ENCODE measurements around the gene BCHE.
"Not testable (repeated sequence)": the region's sequence is repeated elsewhere in the genome, so short reads cannot be mapped to it uniquely, and the experiment has no call there.

BCHE gene

DNA sequence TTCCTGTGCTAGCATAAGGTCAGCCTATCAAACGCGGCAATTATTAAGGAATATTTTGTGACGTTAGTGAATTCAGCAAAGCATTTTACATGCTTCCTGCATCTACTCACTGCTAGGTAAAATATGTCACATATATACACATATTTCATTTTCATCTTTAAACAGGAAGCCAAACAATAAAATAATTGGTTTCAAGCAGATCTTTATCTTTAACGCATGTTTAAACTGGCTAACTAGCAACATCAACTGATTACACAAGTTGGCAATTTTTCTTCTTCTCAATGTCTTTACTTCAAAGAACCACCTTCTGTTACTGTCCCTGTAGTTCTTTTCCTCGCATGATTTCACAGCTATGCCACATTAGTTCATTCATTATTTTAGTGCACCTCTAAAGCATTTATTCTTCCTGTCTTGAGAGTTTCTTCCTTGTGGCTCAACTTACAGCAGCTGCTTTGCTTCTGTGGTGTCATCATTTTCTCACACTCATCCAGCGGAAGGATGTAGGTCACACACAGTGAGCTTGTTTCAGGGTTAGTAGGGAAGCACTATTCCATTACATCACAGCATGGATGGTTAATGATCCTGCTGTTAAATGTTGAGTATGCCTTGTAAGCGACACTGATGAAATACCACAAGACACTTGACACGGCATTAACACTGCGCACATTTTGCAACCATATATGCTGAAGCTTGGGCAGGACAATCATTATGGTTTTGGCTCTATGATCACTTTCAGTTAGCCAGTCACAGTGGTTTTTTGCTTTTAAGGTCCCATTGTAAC lies 2.3 kb upstream of the BCHE start:
- H3K27me3 Mint-ChIP-seq, result no peaks in the 10 kb centered on the region
- no peaks in the 10 kb centered on the region for H3K4me1 Mint-ChIP-seq
- peaks cover 2% of the 10 kb centered on the region for H3K9me3 Mint-ChIP-seq
- ATAC-seq (ENCODE audit: low read depth) (no peak), DNase-seq (ENCODE audit: low spot score in 2 of 2) (no peak)
- H3K36me3 Mint-ChIP-seq, result no peaks in the 10 kb centered on the region
- H3K27ac Mint-ChIP-seq, result no peak overlapping the region
- no peak overlapping the region for H3K4me3 Mint-ChIP-seq

DNA sequence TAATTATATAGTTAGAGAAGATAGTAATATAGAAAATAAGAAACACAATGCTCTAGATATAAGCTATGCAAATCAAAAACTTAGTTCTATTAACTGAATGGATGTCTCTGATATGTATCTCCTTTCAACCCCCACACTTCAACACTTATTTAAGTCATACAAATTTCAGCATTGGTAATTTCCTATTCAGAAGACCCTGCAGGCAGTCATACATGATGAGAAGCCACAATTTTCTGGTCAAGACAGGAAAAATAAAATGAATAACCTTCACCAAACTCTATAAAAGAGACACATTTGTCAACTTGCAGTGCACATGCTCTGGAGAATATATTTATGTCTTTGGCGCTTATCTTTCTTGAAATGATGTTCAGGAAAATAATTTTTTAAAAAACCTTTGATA lies 578 bp upstream of the BCHE start:
- Mint-ChIP-seq H3K4me1 (no peaks in the 10 kb centered on the region), H3K27me3 (no peaks in the 10 kb centered on the region), H3K36me3 (no peaks in the 10 kb centered on the region), H3K4me3 (no peak overlapping the region), H3K9me3 (no peaks in the 10 kb centered on the region), H3K27ac (no peak overlapping the region)
- ATAC-seq (ENCODE audit: low read depth) (no peak), DNase-seq (ENCODE audit: low spot score in 2 of 2) (no peak)

DNA sequence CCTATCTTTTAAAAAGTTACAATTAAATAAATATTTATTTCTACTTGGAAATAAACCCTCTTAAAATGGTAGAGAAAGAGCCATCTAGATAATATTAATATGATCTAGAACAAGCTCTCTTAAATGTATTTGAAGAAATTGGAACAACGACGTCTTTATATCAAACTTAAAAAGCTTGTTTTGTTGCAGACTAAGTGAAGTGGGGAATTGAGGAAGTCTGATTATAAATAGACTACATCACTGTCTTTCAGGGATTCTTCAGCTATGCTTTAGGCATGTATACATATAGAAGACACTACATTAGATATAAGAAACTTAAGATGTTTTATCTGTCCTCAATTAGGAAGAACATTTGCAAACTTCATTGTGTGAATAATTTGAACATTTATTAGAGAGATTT lies 1.8 kb downstream of the BCHE start:
- Mint-ChIP-seq H3K36me3 (no peaks in the 10 kb centered on the region), H3K27me3 (no peaks in the 10 kb centered on the region), H3K4me3 (no peak overlapping the region), H3K27ac (no peak overlapping the region), H3K9me3 (peaks cover 2% of the 10 kb centered on the region), H3K4me1 (no peaks in the 10 kb centered on the region)
- ATAC-seq (ENCODE audit: low read depth) (no peak), DNase-seq (ENCODE audit: low spot score in 2 of 2) (no peak)

- DNase-seq (ENCODE audit: low spot score in 2 of 2), result no peak
- no peaks in the 10 kb centered on the region for H3K27me3 Mint-ChIP-seq
- no peak overlapping the region for H3K4me3 Mint-ChIP-seq
- H3K36me3 Mint-ChIP-seq, result no peaks in the 10 kb centered on the region
- H3K9me3 Mint-ChIP-seq, result peaks cover 2% of the 10 kb centered on the region
- H3K4me1 Mint-ChIP-seq, result no peaks in the 10 kb centered on the region
- ATAC-seq (ENCODE audit: low read depth), result no peak
- H3K27ac Mint-ChIP-seq, result no peak overlapping the region
Measured at GRCh38 chr3:165830746-165831145, 6.5 kb downstream of the BCHE start.

GRCh38 chr3:165827883-165828282 lies 9.3 kb downstream of the BCHE start:
- Mint-ChIP-seq H3K27me3 (no peaks in the 10 kb centered on the region), H3K9me3 (peaks cover 2% of the 10 kb centered on the region), H3K27ac (no peak overlapping the region), H3K4me3 (no peak overlapping the region), H3K4me1 (no peaks in the 10 kb centered on the region), H3K36me3 (no peaks in the 10 kb centered on the region)
- DNase-seq (ENCODE audit: low spot score in 2 of 2), result no peak
- ATAC-seq (ENCODE audit: low read depth), result no peak

DNA sequence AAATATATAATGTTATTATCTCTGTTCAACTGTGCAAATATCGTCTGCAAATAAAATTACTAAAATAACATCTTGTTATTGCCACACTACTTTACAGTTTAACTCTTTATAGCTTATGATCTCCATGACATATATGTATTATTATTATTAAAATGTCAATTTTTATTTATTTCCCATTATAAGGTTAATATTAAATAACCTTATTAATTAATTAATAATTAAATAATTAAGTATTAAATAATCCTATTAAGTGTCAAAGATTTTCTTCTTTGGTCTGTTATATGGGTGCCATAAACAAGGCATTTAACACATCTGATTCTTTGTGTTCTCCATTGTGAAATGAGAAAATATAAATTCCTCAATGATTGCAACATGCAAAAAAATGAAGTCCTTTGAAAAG lies 10.0 kb downstream of the BCHE start:
- H3K27ac Mint-ChIP-seq, result no peak overlapping the region
- DNase-seq (ENCODE audit: low spot score in 2 of 2), result no peak
- no peak overlapping the region for H3K4me3 Mint-ChIP-seq
- no peak for ATAC-seq (ENCODE audit: low read depth)
- H3K9me3 Mint-ChIP-seq, result peaks cover 2% of the 10 kb centered on the region
- H3K36me3 Mint-ChIP-seq, result no peaks in the 10 kb centered on the region
- no peaks in the 10 kb centered on the region for H3K4me1 Mint-ChIP-seq
- H3K27me3 Mint-ChIP-seq, result no peaks in the 10 kb centered on the region

DNA sequence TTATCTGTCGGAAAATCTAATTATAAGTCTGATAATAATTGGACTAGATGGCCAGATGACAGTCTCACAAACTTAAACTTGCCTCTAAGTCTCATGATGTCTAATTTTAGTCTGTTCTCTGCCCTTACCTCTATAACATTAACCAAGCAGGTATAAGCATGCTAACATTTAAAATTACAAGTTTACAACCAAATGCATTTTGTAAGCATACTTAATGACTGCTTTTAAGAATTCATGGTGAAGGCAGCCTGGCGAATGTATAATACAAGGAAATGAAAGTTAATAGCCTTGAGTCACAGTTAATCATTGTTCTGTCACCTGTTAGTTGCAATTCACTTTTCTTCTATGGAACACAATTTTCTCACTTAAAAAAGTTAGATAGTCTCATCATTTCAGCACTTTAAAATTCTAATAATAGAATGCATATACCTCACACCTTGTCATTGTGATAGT lies 16.5 kb downstream of the BCHE start:
- ATAC-seq (ENCODE audit: low read depth), result no peak
- Mint-ChIP-seq H3K27ac (no peak overlapping the region), H3K9me3 (peaks cover 5% of the 10 kb centered on the region)

GRCh38 chr3:165817160-165817709 lies 20.0 kb downstream of the BCHE start:
- no peak overlapping the region for H3K27ac Mint-ChIP-seq
- peaks cover 5% of the 10 kb centered on the region for H3K9me3 Mint-ChIP-seq
- no peaks in the 10 kb centered on the region for H3K4me1 Mint-ChIP-seq
- H3K36me3 Mint-ChIP-seq, result no peaks in the 10 kb centered on the region
- no peak overlapping the region for H3K4me3 Mint-ChIP-seq
- DNase-seq (ENCODE audit: low spot score in 2 of 2) (no peak), ATAC-seq (ENCODE audit: low read depth) (no peak)
- H3K27me3 Mint-ChIP-seq, result no peaks in the 10 kb centered on the region

More for the DNA sequence above, 16.5 kb downstream of the BCHE start:
- no peaks in the 10 kb centered on the region for H3K4me1 Mint-ChIP-seq
- H3K4me3 Mint-ChIP-seq, result no peak overlapping the region
- no peaks in the 10 kb centered on the region for H3K36me3 Mint-ChIP-seq
- no peaks in the 10 kb centered on the region for H3K27me3 Mint-ChIP-seq
- DNase-seq (ENCODE audit: low spot score in 2 of 2), result no peak

GRCh38 chr3:165816209-165816608 lies 21.0 kb downstream of the BCHE start:
- peaks cover 5% of the 10 kb centered on the region for H3K9me3 Mint-ChIP-seq
- H3K4me1 Mint-ChIP-seq, result no peaks in the 10 kb centered on the region
- no peak overlapping the region for H3K4me3 Mint-ChIP-seq
- DNase-seq (ENCODE audit: low spot score in 2 of 2) (no peak), ATAC-seq (ENCODE audit: low read depth) (no peak)
- no peaks in the 10 kb centered on the region for H3K27me3 Mint-ChIP-seq
- H3K27ac Mint-ChIP-seq, result no peak overlapping the region
- H3K36me3 Mint-ChIP-seq, result no peaks in the 10 kb centered on the region

- no peak overlapping the region for H3K4me3 Mint-ChIP-seq
- DNase-seq (ENCODE audit: low spot score in 2 of 2) (no peak), ATAC-seq (ENCODE audit: low read depth) (no peak)
- no peaks in the 10 kb centered on the region for H3K4me1 Mint-ChIP-seq
- H3K36me3 Mint-ChIP-seq, result no peaks in the 10 kb centered on the region
- no peak overlapping the region for H3K27ac Mint-ChIP-seq
- H3K9me3 Mint-ChIP-seq, result peaks cover 5% of the 10 kb centered on the region
- H3K27me3 Mint-ChIP-seq, result no peaks in the 10 kb centered on the region
Measured at GRCh38 chr3:165815682-165816081, 21.5 kb downstream of the BCHE start.

DNA sequence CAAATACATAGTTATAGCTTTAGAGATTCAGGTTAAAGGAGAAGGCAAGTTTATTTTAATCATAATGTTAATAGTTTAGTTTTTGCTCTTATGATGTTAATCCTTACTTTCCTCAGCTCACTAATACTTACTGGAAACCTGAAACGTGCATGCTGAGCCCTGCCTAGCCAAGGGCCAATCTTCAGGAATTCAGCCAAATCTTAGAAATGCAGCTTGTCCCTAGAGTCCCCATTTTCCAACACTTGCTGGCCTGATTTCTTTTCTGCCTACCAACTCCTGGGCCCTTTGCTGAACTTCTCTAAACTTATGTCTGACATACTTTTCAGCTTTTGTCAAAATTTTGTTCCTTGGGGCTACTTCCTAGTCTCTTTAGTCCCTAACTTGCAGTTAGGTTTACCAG lies 22.8 kb downstream of the BCHE start:
- no peak for ATAC-seq (ENCODE audit: low read depth)
- DNase-seq (ENCODE audit: low spot score in 2 of 2), result no peak
- no peaks in the 10 kb centered on the region for H3K36me3 Mint-ChIP-seq
- H3K9me3 Mint-ChIP-seq, result peaks cover 5% of the 10 kb centered on the region
- H3K4me3 Mint-ChIP-seq, result no peak overlapping the region
- no peaks in the 10 kb centered on the region for H3K27me3 Mint-ChIP-seq
- H3K27ac Mint-ChIP-seq, result no peak overlapping the region
- H3K4me1 Mint-ChIP-seq, result no peaks in the 10 kb centered on the region

GRCh38 chr3:165807937-165808336 lies 29.3 kb downstream of the BCHE start:
- not testable (repeated sequence) for H3K4me3 Mint-ChIP-seq; DNase-seq (ENCODE audit: low spot score in 2 of 2); H3K27ac Mint-ChIP-seq; H3K27me3 Mint-ChIP-seq; H3K36me3 Mint-ChIP-seq; H3K9me3 Mint-ChIP-seq; ATAC-seq (ENCODE audit: low read depth); H3K4me1 Mint-ChIP-seq

DNA sequence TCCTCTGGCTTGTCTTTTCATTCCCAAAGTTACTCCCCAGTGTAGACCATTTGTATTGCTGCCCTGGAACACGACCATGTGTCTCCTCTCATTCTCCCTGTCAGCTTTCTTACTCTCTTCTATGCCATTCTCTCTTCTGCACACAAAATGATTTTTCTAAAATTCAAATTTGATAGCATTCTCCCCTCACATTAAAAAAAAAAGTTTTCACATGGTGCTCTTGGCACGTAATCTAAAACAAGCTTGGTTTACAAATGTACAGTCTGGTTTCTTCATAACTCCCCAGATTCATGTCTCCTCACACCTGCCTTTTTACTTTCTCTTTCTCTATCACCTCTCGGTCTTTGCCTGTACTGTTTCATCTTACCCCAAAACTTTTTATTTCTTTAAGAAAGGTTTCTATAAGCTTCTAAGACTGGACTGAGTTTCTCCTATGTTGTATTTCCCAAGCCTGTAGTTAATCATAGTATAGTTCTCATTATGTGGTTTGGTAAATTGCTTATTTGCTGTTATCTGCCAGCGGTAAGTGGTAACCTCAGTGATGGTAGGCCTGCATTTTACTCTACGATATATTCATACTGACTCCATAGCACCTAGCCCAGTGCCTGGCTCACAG lies 31.2 kb downstream of the BCHE start:
- no peaks in the 10 kb centered on the region for H3K27me3 Mint-ChIP-seq
- H3K4me3 Mint-ChIP-seq, result no peak overlapping the region
- H3K9me3 Mint-ChIP-seq, result no peaks in the 10 kb centered on the region
- no peak for ATAC-seq (ENCODE audit: low read depth)
- no peaks in the 10 kb centered on the region for H3K4me1 Mint-ChIP-seq
- H3K27ac Mint-ChIP-seq, result no peak overlapping the region
- H3K36me3 Mint-ChIP-seq, result no peaks in the 10 kb centered on the region
- DNase-seq (ENCODE audit: low spot score in 2 of 2), result no peak

GRCh38 chr3:165803471-165803870 lies 33.8 kb downstream of the BCHE start:
- Mint-ChIP-seq H3K9me3 (no peaks in the 10 kb centered on the region), H3K4me3 (no peak overlapping the region), H3K27me3 (no peaks in the 10 kb centered on the region), H3K4me1 (no peaks in the 10 kb centered on the region), H3K36me3 (no peaks in the 10 kb centered on the region), H3K27ac (no peak overlapping the region)
- no peak for DNase-seq (ENCODE audit: low spot score in 2 of 2)
- no peak for ATAC-seq (ENCODE audit: low read depth)

GRCh38 chr3:165800970-165801369 lies 36.3 kb downstream of the BCHE start:
- no peak overlapping the region for H3K4me3 Mint-ChIP-seq
- no peak for ATAC-seq (ENCODE audit: low read depth)
- no peak for DNase-seq (ENCODE audit: low spot score in 2 of 2)

More at GRCh38 chr3:165800970-165801369, 36.3 kb downstream of the BCHE start:
- Mint-ChIP-seq H3K4me1 (no peaks in the 10 kb centered on the region), H3K36me3 (no peaks in the 10 kb centered on the region), H3K9me3 (peaks cover 2% of the 10 kb centered on the region), H3K27ac (no peak overlapping the region), H3K27me3 (no peaks in the 10 kb centered on the region)
